ENCODE measurements around the gene CRTAC1. TPM values are rescaled to one million over a fixed set of nuclear protein-coding genes. Genes with fewer than 3 reads are reported as not detected.

CRTAC1 gene
- total RNA-seq, 1 donor from 2014 or later: 0.66 TPM

- no peaks in the 10 kb centered on the region for H3K9me3 ChIP-seq (ENCODE audit: insufficient read depth, low read depth, low read length)
- no peak overlapping the region for H3K4me3 ChIP-seq (ENCODE audit: insufficient read depth, low read depth, low read length)
- H3K4me2 ChIP-seq (ENCODE audit: low read length): no peak overlapping the region
- Mint-ChIP-seq H3K4me3 (ENCODE audit: unreplicated experiment) (no peak overlapping the region), H3K36me3 (ENCODE audit: low read depth, unreplicated experiment) (no peaks in the 10 kb centered on the region), H3K27me3 (ENCODE audit: low read depth, unreplicated experiment) (peaks cover 72% of the 10 kb centered on the region), H3K4me1 (ENCODE audit: low read depth, unreplicated experiment) (peaks cover 2% of the 10 kb centered on the region), H3K27ac (ENCODE audit: unreplicated experiment) (no peak overlapping the region), H3K9me3 (ENCODE audit: unreplicated experiment) (peaks cover 3% of the 10 kb centered on the region)
- H3K4me1 ChIP-seq (ENCODE audit: insufficient read depth, low read length): no peaks in the 10 kb centered on the region
- H4K20me1 ChIP-seq (ENCODE audit: insufficient read depth, low read length): no peaks in the 10 kb centered on the region
- FAIRE-seq (no peak), DNase-seq (ENCODE audit: low read depth) (no peak)
- no peak overlapping the region for H3K27ac ChIP-seq (ENCODE audit: low read depth, low read length)
- H3K36me3 ChIP-seq (ENCODE audit: insufficient read depth, low read length): no peaks in the 10 kb centered on the region
- H3K9ac ChIP-seq (ENCODE audit: low read length): no peak overlapping the region
- H3K79me2 ChIP-seq (ENCODE audit: insufficient read depth, low read length): no peaks in the 10 kb centered on the region
- no peak for TF ChIP-seq EZH2 (IDR thresholded peaks at IDR 0.05; ENCODE audit: insufficient read depth, low read length)
- TF ChIP-seq CTCF (IDR thresholded peaks at IDR 0.05; ENCODE audit: insufficient read depth, low read depth, low read length): no peak
- peaks cover 31% of the 10 kb centered on the region for H3K27me3 ChIP-seq (ENCODE audit: insufficient read depth, low read length)
- no peak overlapping the region for H2AFZ ChIP-seq (ENCODE audit: low read depth, low read length)
Measured at GRCh38 chr10:97914171-97914836, 116.1 kb downstream of the CRTAC1 start.

GRCh38 chr10:97913614-97914013 is 116.8 kb downstream of the CRTAC1 start:
- Mint-ChIP-seq H3K36me3 (ENCODE audit: low read depth, unreplicated experiment) (no peaks in the 10 kb centered on the region), H3K27me3 (ENCODE audit: low read depth, unreplicated experiment) (peaks cover 68% of the 10 kb centered on the region), H3K27ac (ENCODE audit: unreplicated experiment) (no peak overlapping the region), H3K9me3 (ENCODE audit: unreplicated experiment) (peaks cover 3% of the 10 kb centered on the region), H3K4me3 (ENCODE audit: unreplicated experiment) (no peak overlapping the region), H3K4me1 (ENCODE audit: low read depth, unreplicated experiment) (peaks cover 2% of the 10 kb centered on the region)
- FAIRE-seq: no peak
- H3K9ac ChIP-seq (ENCODE audit: low read length): no peak overlapping the region
- H2AFZ ChIP-seq (ENCODE audit: low read depth, low read length): no peak overlapping the region
- H3K4me2 ChIP-seq (ENCODE audit: low read length): no peak overlapping the region
- H3K9me3 ChIP-seq (ENCODE audit: insufficient read depth, low read depth, low read length): no peaks in the 10 kb centered on the region
- no peaks in the 10 kb centered on the region for H4K20me1 ChIP-seq (ENCODE audit: insufficient read depth, low read length)
- peaks cover 29% of the 10 kb centered on the region for H3K27me3 ChIP-seq (ENCODE audit: insufficient read depth, low read length)
- no peaks in the 10 kb centered on the region for H3K4me1 ChIP-seq (ENCODE audit: insufficient read depth, low read length)
- no peaks in the 10 kb centered on the region for H3K36me3 ChIP-seq (ENCODE audit: insufficient read depth, low read length)
- no peak overlapping the region for H3K4me3 ChIP-seq (ENCODE audit: insufficient read depth, low read depth, low read length)
- no peak overlapping the region for H3K27ac ChIP-seq (ENCODE audit: low read depth, low read length)
- no peaks in the 10 kb centered on the region for H3K79me2 ChIP-seq (ENCODE audit: insufficient read depth, low read length)
- no peak for TF ChIP-seq CTCF (IDR thresholded peaks at IDR 0.05; ENCODE audit: insufficient read depth, low read depth, low read length)
- TF ChIP-seq EZH2 (IDR thresholded peaks at IDR 0.05; ENCODE audit: insufficient read depth, low read length): no peak
- DNase-seq (ENCODE audit: low read depth): no peak

GRCh38 chr10:97913193-97913592 is 117.2 kb downstream of the CRTAC1 start:
- peaks cover 64% of the 10 kb centered on the region for H3K27me3 Mint-ChIP-seq (ENCODE audit: low read depth, unreplicated experiment)
- H3K4me3 Mint-ChIP-seq (ENCODE audit: unreplicated experiment): no peak overlapping the region
- peaks cover 2% of the 10 kb centered on the region for H3K4me1 Mint-ChIP-seq (ENCODE audit: low read depth, unreplicated experiment)
- DNase-seq (ENCODE audit: low read depth): no peak
- no peak overlapping the region for H3K27ac Mint-ChIP-seq (ENCODE audit: unreplicated experiment)
- no peaks in the 10 kb centered on the region for H4K20me1 ChIP-seq (ENCODE audit: insufficient read depth, low read length)
- no peaks in the 10 kb centered on the region for H3K9me3 ChIP-seq (ENCODE audit: insufficient read depth, low read depth, low read length)
- no peak overlapping the region for H3K27ac ChIP-seq (ENCODE audit: low read depth, low read length)
- no peak overlapping the region for H2AFZ ChIP-seq (ENCODE audit: low read depth, low read length)
- no peaks in the 10 kb centered on the region for H3K4me1 ChIP-seq (ENCODE audit: insufficient read depth, low read length)
- H3K27me3 ChIP-seq (ENCODE audit: insufficient read depth, low read length): peaks cover 26% of the 10 kb centered on the region
- H3K36me3 Mint-ChIP-seq (ENCODE audit: low read depth, unreplicated experiment): no peaks in the 10 kb centered on the region
- no peak overlapping the region for H3K4me2 ChIP-seq (ENCODE audit: low read length)
- FAIRE-seq: no peak
- TF ChIP-seq CTCF (IDR thresholded peaks at IDR 0.05; ENCODE audit: insufficient read depth, low read depth, low read length): no peak
- no peak for TF ChIP-seq EZH2 (IDR thresholded peaks at IDR 0.05; ENCODE audit: insufficient read depth, low read length)
- no peak overlapping the region for H3K9ac ChIP-seq (ENCODE audit: low read length)
- H3K4me3 ChIP-seq (ENCODE audit: insufficient read depth, low read depth, low read length): no peak overlapping the region
- no peaks in the 10 kb centered on the region for H3K36me3 ChIP-seq (ENCODE audit: insufficient read depth, low read length)
- peaks cover 3% of the 10 kb centered on the region for H3K9me3 Mint-ChIP-seq (ENCODE audit: unreplicated experiment)
- no peaks in the 10 kb centered on the region for H3K79me2 ChIP-seq (ENCODE audit: insufficient read depth, low read length)

All from astrocyte (in vitro differentiated cells and primary cell).